Measurements from ENCODE around the gene GAS6.
"Not testable (repeated sequence)": the region's sequence is repeated elsewhere in the genome, so short reads cannot be mapped to it uniquely, and the experiment has no call there.

The GAS6 gene

GRCh38 chr13:113806104-113806471, 57.8 kb downstream of the GAS6 start:
- DNase-seq (ENCODE audit: low read depth in 3 of 3), result no peak

- no peak for DNase-seq (ENCODE audit: low read depth in 3 of 3)
Observed at GRCh38 chr13:113805431-113806103, 58.3 kb downstream of the GAS6 start.

- no peak for DNase-seq (ENCODE audit: low read depth in 3 of 3)
Observed at GRCh38 chr13:113804703-113805430, 59.0 kb downstream of the GAS6 start.

- no peak for DNase-seq (ENCODE audit: low read depth in 3 of 3)
Observed at GRCh38 chr13:113804017-113804702, 59.7 kb downstream of the GAS6 start.

GRCh38 chr13:113803409-113804016, 60.4 kb downstream of the GAS6 start:
- no peak for DNase-seq (ENCODE audit: low read depth in 3 of 3)

GRCh38 chr13:113802761-113803160, 61.1 kb downstream of the GAS6 start:
- no peak for DNase-seq (ENCODE audit: low read depth in 3 of 3)

GRCh38 chr13:113802090-113802531, 61.8 kb downstream of the GAS6 start:
- DNase-seq (ENCODE audit: low read depth in 3 of 3), result no peak

- DNase-seq (ENCODE audit: low read depth in 3 of 3), result no peak
Observed at GRCh38 chr13:113801289-113801961, 62.5 kb downstream of the GAS6 start.

GRCh38 chr13:113800576-113800926, 63.3 kb downstream of the GAS6 start:
- DNase-seq (ENCODE audit: low read depth in 3 of 3), result no peak

GRCh38 chr13:113798200-113798811, 65.6 kb downstream of the GAS6 start:
- DNase-seq (ENCODE audit: low read depth in 3 of 3), result no peak

- DNase-seq (ENCODE audit: low read depth in 3 of 3), result no peak
Observed at GRCh38 chr13:113796964-113797676, 66.8 kb downstream of the GAS6 start.

- no peak for DNase-seq (ENCODE audit: low read depth in 3 of 3)
Observed at GRCh38 chr13:113796211-113796963, 67.5 kb downstream of the GAS6 start.

- DNase-seq (ENCODE audit: low read depth in 3 of 3), result not testable (repeated sequence)
Observed at GRCh38 chr13:113795362-113795761, 68.5 kb downstream of the GAS6 start.

- DNase-seq (ENCODE audit: low read depth in 3 of 3), result no peak
Observed at GRCh38 chr13:113794764-113795173, 69.1 kb downstream of the GAS6 start.

GRCh38 chr13:113794086-113794485, 69.8 kb downstream of the GAS6 start:
- no peak for DNase-seq (ENCODE audit: low read depth in 3 of 3)

- DNase-seq (ENCODE audit: low read depth in 3 of 3), result no peak
Observed at GRCh38 chr13:113793718-113794085, 70.2 kb downstream of the GAS6 start.

- no peak for DNase-seq (ENCODE audit: low read depth in 3 of 3)
Observed at GRCh38 chr13:113792886-113793717, 70.8 kb downstream of the GAS6 start.

GRCh38 chr13:113792236-113792770, 71.6 kb downstream of the GAS6 start:
- no peak for DNase-seq (ENCODE audit: low read depth in 3 of 3)

- no peak for DNase-seq (ENCODE audit: low read depth in 3 of 3)
Observed at GRCh38 chr13:113791761-113792160, 72.1 kb downstream of the GAS6 start.
